HL-60/S4 treated with retinoic acid at 250 ng/mL for 4 days and 3 days (cell line): ENCODE results near the gene PLEKHA4.
"Not testable (repeated sequence)": the region's sequence is repeated elsewhere in the genome, so short reads cannot be mapped to it uniquely, and the experiment has no call there.

Experiments
- in situ Hi-C: fragments of 300-500 bp; cut with MboI; formaldehyde crosslinking; loops from 2 replicates; pipeline ENCODE4 v1.7.0; 2022; ENCODE audit warnings: low sequenced_read_pairs

PLEKHA4 gene

GRCh38 chr19:48799358-48800300, 68.8 kb downstream of the PLEKHA4 start:
- in situ Hi-C loops, result no loop called here

DNA sequence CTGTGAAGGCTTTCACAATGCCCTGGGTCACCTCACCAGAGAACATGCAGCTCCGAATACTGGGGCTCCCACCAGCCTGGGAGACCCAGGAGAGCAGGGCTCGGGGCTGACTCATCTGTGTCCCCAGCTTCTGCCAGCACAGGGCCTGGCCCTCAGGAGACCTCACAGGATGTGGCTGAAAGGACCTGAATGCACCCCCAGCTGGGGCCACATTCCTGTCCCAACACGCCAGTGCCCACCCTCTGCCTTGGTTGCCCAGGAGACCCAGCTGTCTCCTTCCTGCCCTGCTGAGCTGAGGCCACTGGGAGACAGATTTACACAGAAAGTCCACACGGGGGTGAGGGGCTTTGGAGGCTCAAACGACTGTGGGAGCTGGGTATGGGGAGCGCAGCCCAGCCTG, 69.5 kb downstream of the PLEKHA4 start:
- in situ Hi-C loops, result no loop called here

DNA sequence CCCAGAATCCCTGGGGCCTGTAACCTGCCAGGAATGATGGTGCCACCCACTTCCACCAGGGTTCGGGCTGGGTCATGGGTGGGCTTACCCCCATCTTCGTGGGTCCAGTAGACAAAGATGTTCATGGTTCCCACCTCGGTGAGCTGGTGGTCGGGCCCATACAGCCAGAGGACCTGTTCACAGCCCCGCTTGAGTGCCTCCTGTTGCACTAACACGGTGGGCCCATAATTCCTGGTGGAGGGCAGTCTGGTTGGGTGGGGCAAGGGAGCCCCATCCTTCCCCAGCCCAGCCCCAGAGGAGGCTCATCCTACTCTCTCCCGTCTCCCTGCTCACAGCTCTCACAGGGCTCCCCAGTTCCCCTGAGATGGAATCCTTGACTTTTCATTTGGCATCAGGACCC, 71.3 kb downstream of the PLEKHA4 start:
- in situ Hi-C loops, result no loop called here

- in situ Hi-C loops, result no loop called here
These were observed 71.9 kb downstream of the PLEKHA4 start for GRCh38 chr19:48796298-48797083.

DNA sequence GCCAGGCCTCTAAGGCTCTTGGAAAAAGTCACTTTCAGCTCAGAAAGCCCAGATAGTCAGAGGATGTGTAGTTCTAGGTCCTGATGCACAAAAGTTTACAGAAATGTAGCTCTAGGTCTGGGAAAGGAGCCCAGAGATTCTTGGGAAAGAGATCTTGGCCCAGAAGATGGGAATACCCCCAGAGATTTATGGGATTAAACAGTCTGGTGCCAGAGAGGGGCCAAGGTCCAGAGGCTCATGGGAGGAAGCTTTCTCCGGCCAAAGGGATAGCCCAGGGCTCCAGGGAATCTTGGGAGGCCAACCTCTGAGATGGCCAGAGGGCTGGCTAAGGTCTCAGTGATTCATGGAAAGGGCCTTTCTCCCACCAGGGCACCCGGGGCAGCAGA, 72.7 kb downstream of the PLEKHA4 start:
- in situ Hi-C loops, result no loop called here

- in situ Hi-C loops, result no loop called here
These were observed 73.2 kb downstream of the PLEKHA4 start for GRCh38 chr19:48795055-48795684.

- in situ Hi-C loops, result no loop called here
These were observed 74.1 kb downstream of the PLEKHA4 start for GRCh38 chr19:48794291-48794690.

- in situ Hi-C loops, result no loop called here
These were observed 75.1 kb downstream of the PLEKHA4 start for GRCh38 chr19:48793271-48793670.

GRCh38 chr19:48787331-48787730, 81.1 kb downstream of the PLEKHA4 start:
- in situ Hi-C loops, result not testable (repeated sequence)
